Left forelimb (tissue), 1 donor: Measurements from ENCODE around the gene NADSYN1.

Source experiments
- DNase-seq: peaks from one replicate; pipeline ENCODE4 v3.0.0-alpha.2; 2018; ENCODE audit warnings: low spot score

The NADSYN1 gene

GRCh38 chr11:71433648-71434450 is 19.2 kb upstream of the NADSYN1 start:
- no peak for DNase-seq

- DNase-seq = no peak
These were observed 18.4 kb upstream of the NADSYN1 start for GRCh38 chr11:71434576-71435130.

DNA sequence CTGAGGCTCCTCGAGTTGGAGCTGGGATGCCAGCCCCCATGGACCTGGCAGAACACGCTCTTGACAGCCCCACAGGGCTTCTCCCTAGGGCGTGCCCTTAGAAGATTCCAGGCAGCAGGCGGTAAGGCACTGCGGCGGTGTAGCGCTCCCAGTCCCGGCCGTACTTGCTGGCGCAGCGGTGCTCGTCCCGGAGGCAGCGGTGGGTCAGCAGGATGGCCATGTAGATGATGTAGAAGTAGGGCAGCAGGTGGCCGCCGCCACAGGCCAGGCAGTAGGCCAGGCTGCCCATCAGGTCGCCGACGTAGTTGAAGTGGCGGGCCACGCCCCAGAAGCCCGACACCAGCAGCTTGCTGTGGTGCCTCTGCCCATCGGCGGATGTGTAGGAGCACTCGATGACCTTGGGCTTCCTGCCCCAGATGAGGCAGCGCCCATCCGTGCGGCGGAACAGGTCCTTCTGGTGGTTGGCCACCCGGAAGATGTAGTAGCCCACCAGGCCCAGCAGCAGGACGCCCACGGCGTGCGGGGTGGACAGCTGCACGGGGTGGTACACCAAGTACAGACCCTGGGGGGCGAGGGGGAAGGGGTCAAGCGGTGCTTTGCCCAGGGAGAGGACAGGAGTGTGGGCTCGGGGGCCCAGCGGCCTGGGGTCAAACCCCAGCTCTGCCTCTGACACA is 17.6 kb upstream of the NADSYN1 start:
- no peak for DNase-seq

- DNase-seq = no peak
These were observed 16.1 kb upstream of the NADSYN1 start for GRCh38 chr11:71436861-71437260.

- no peak for DNase-seq
These were observed 15.6 kb upstream of the NADSYN1 start for GRCh38 chr11:71437399-71437798.

- DNase-seq = no peak
These were observed 15.1 kb upstream of the NADSYN1 start for GRCh38 chr11:71437879-71438278.

- DNase-seq = no peak
These were observed 14.4 kb upstream of the NADSYN1 start for GRCh38 chr11:71438650-71439049.

- no peak for DNase-seq
These were observed 12.8 kb upstream of the NADSYN1 start for GRCh38 chr11:71440021-71440755.

DNA sequence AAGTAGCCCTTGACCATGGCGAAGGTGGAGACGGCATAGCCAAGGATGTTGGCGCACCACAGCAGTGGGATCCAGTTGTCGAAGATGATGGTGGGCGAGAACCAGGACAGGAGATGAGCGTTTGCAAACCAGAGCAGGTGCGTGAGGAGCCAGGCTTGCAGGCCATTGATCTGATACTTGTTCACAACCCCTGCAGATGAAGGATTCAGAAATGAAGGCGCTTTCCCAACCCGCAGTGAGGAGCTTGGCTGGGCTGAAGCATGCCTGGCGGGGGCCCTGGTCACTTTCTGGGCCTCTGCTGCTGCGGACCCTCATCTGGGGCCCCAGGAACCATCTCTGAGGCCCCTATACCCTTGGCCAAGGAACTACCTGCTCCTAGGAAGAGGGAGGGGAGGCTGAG is 11.8 kb upstream of the NADSYN1 start:
- DNase-seq = no peak

DNA sequence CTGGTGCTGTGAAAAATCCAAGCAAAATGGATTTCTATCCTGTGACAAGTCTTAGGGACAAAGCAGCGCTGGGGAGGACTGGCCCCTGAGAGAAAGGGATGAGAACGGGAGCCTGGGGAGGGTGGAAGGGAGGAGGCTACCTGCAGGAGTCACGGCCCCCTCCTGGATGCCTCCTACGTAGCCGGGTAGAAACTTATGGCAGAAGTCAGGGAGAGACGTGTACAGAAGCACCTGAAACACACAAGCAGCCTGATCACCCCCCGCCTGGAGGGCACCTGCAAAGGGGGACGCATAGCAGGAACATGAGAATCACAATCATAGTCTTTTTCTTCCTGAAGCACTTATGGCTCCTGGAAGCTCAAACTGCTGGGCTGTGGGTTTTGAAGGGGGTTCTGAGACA is 10.9 kb upstream of the NADSYN1 start:
- no peak for DNase-seq

GRCh38 chr11:71442880-71443279 is 10.1 kb upstream of the NADSYN1 start:
- DNase-seq = no peak

DNA sequence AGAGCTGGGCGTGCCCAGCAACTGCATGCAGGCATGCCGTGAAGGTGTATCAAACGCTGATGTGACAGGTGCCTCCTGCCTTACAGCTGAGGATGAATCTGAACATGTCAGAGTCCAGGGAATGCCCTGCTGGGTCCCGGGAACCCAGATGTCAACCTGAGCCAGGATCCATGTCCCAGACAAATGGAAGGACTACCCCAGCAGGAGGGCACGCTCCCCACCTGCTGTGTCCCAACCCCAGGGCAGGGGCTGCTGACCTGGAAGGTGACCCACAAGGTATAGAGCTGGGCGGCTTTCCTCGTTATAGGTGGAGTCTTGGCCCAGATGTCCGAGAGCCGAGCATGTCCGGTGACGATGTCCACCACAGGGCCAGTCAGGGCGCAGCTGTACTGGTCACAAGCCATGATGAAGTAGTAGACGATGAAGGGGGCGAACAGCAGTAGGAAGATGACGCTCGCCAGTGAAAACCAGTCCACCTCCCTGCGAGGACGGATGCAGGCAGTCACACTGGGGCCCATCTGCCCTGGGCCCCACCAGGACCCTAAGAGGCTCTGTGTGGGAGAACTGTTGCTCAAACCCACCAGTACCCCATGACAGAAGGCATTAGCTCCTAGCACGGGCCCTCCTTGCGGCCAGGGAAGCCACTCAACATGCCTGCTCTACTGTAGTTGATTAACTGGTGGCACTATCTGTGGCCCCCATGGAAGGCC is 9.1 kb upstream of the NADSYN1 start:
- DNase-seq = peak; percentile 55

DNA sequence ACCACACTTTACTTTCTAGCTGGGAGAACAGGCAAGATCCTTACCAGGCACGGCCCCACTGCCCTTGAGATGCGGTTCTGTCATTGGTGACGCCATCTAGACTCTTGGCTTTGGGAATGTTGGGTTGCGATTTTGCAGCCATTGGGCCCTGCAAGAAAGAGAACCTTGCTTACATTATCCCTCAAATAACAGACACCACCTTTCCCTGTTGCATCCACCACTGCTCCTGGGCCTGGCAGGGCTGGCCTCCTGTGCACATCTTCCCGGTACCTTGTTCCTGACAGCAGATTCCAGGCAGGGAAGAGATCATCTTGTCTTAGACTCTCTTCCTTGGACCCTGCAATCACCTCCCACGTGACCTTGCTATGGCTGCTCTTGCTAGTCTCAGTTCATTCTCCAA is 8.2 kb upstream of the NADSYN1 start:
- peak; percentile 33 for DNase-seq

DNA sequence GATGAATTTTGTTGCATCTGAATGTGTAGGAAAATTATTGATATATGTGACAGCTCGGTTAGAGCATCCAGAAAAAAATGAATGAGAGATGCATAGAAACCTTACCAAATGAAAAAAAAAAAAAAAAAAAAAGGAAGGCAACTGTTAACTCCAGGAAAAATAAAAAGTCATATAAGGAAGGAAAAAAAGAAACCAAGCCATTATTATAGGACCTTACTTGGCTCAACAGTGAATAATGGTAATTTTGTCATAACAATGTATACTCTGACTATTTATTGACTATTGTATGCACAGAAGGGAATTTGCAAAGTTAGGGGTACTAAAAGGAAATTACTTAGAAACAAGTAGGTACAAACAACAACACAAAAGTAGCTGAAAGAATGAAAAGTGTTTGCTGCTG is 6.9 kb upstream of the NADSYN1 start:
- no peak for DNase-seq

GRCh38 chr11:71446942-71447688 is 5.9 kb upstream of the NADSYN1 start:
- DNase-seq = peak; percentile 6

DNA sequence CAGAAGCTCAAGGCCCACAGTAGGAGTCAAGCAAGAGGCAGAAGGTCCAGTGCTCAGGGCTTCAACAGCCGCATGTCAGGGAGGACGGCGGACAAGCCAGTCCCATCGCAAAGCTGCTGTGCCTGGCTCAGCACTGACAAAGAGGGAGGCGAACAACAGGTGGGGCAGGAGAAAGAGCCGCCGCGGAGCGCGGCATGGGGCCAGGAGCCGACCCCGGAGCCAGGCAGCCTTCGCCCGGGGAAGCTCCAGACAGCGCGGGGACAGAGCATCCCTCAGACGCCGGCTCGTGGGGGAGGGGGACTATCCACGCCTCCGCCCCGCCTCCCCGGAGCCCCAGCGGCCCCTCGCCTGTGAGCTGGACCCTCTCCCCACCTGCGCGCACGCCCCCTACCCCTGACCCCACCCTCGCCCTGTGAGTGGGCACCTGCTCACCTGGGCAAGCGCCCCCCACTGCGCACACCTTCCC is 5.2 kb upstream of the NADSYN1 start:
- DNase-seq = no peak

DNA sequence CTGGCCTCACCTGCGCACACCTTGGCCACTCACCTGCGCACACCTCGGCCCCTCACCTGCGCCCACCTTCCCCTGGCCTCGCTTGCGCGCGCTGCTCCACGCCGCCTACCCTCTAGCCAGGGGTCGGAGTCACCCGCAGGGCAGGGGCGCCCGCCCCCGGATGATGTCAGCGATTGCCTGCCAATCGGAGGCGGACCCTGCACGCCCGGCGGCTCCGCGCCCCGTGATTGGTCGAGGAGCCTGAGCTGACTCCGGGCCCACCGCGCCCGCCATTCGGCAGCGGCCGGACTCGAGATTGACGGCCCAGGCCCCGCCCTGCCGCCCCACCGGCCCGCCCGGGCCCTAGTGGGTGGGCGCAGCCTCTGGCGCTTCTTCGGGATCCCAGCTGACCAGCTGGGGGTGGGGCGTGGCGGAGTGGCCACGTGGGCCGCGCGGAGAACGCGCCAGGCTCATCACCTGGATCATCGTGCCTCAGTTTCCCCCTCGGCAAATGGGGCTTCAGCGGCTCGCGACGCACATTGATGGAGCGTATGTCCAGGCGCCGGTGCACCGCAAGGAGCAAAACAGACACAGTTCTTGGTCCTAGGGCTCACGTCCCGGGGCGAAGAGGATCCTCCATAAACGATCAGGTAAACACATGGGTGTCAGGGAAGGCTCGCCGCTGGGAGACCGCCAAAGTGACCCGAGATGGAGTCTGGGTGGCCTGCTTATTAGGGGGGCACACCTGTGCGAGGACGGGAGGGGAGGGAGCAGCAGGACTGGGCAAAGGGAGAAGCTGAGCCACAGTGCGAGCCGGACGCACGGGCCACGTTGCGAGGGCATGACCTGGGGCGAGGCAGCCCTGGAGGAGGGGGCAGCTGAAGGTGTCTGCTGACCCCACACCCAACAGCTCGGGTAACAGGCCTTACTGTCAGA is 4.5 kb upstream of the NADSYN1 start, which contains the start of gene DHCR7:
DHCR7 (minus strand) TSS at position 137 of the 915 bp plus-strand sequence. CDS start 3,441 bp downstream, outside the sequence.
- DNase-seq = peak; percentile 94

DNA sequence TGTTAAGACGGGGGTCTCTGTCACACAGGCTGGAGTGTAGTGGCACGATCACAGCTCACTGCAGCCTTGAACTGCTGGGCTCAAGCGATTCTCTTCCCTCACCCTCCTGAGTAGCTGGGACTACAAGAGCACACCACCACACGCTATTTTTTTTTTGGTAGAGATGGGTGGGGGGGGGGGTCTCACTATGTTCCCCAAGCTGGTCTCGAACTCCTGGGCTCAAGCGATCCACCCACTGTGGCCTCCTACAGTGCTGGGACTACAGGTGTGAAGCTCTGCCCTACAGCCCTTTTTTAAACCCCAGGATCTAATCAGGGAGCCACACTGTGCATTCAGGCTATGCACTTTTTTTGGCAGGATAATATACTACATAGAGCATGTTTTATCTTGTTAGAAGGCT is 3.4 kb upstream of the NADSYN1 start:
- DNase-seq = no peak

- DNase-seq = no peak
These were observed 2.5 kb upstream of the NADSYN1 start for GRCh38 chr11:71450507-71450906.

DNA sequence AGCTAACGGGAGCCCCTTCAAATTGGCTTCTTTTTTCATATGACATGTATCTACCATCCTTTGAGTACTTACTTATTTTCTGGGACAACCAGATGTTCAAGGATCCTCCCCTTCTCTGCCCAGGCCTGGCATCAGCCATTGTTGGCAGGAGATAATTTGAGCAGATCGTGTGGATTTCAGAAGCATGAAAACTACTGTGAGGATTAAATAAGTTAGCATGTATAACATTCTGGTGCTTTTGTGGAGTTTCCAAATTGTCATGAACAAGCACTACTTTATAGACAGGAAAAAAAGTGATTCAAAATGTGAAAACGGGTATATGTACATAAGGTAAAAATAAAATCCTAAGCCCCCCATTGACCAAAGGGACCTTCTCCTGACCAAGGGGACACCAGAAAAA is 2.1 kb upstream of the NADSYN1 start:
- DNase-seq = peak; percentile 1
